HepG2 (cell line): ENCODE measurements around the gene DUS2. TPM values are rescaled to one million over a fixed set of nuclear protein-coding genes. Genes with fewer than 3 reads are reported as not detected.
A peak's percentile ranks its signal among the peaks of the same experiment; 100 is the strongest.

Experiments used
- ARHGAP35 ChIP-seq: sonication (generic); formaldehyde crosslinking; IDR thresholded peaks from 2 replicates; pipeline ENCODE4 v1.9.0; 2022; ENCODE audit warnings: mild to moderate bottlenecking, inconsistent platforms, moderate library complexity, missing genetic modification reagents, borderline replicate concordance
- ATF2 ChIP-seq: sonication (generic); formaldehyde crosslinking; IDR thresholded peaks from 2 replicates; pipeline ENCODE4 v1.4.0; 2020; ENCODE audit warnings: missing genetic modification reagents
- ETV6 ChIP-seq: sonication (generic); formaldehyde crosslinking; conservative IDR thresholded peaks from 2 replicates; pipeline ENCODE4 v1.4.0; 2020; ENCODE audit warnings: missing genetic modification reagents
- EZH2 ChIP-seq: conservative IDR thresholded peaks from 2 replicates; pipeline ENCODE4 v1.6.1; 2012; ENCODE audit warnings: mild to moderate bottlenecking, low read depth, low read length, moderate library complexity
- KDM5B ChIP-seq: sonication (generic); formaldehyde crosslinking; IDR thresholded peaks from 2 replicates; pipeline ENCODE4 v1.4.0; 2020; ENCODE audit warnings: missing genetic modification reagents, mild to moderate bottlenecking, borderline replicate concordance
- SALL1 ChIP-seq: sonication (generic); formaldehyde crosslinking; IDR thresholded peaks from 2 replicates; pipeline ENCODE4 v1.8.0; 2022; ENCODE audit warnings: mild to moderate bottlenecking, missing genetic modification reagents
- ZBTB39 ChIP-seq: sonication (generic); formaldehyde crosslinking; IDR thresholded peaks from 2 replicates; pipeline ENCODE4 v1.5.0; 2020; ENCODE audit warnings: missing genetic modification reagents
- ZNF512B ChIP-seq: sonication (generic); formaldehyde crosslinking; IDR thresholded peaks from 2 replicates; pipeline ENCODE4 v1.5.1; 2020; ENCODE audit warnings: missing genetic modification reagents, mild to moderate bottlenecking, borderline replicate concordance
- ZNF687 ChIP-seq: sonication (generic); formaldehyde crosslinking; IDR thresholded peaks from 2 replicates; pipeline ENCODE4 v1.5.1; 2020; ENCODE audit warnings: mild to moderate bottlenecking, missing genetic modification reagents, moderate library complexity
- ZNF75D ChIP-seq: sonication (generic); formaldehyde crosslinking; IDR thresholded peaks from 2 replicates; pipeline ENCODE4 v1.8.1; 2023; ENCODE audit warnings: missing genetic modification reagents, mild to moderate bottlenecking, borderline replicate concordance
- ZXDC ChIP-seq: sonication (generic); formaldehyde crosslinking; IDR thresholded peaks from 2 replicates; pipeline ENCODE4 v1.5.0; 2020; ENCODE audit warnings: mild to moderate bottlenecking, missing genetic modification reagents
- polyA plus RNA-seq, 8 experiments: library from polyadenylated mRNA; depleted of rRNA in 3 of 8; stranded (reverse) in 7 of 8; unstranded in 1 of 8; fragments of >200 nt; fragmentation: Illumina TruSeq in 4 of 8; extraction: Trizol in 4 of 8; gene quantifications; 2 replicates each; pipeline versions ENCODE4 v1.2.1 to v1.2.3, GENCODE V29; 2011 to 2016; ENCODE audit warnings: low read depth in 4 of 8, missing spikeins in 1 of 8, mixed read lengths in 1 of 8; ENCODE audit not compliant: insufficient read depth in 1 of 8
- total RNA-seq, 5 experiments: library from RNA; depleted of rRNA; stranded (reverse); fragments of >200 nt; fragmentation: Illumina TruSeq; extraction: Trizol; gene quantifications; 2 replicates each; pipeline ENCODE4 v1.2.3, GENCODE V29; 2016; ENCODE audit warnings: low read depth in 1 of 5

The DUS2 gene
- total and polyA plus RNA-seq, 2 of the 13 experiments (the other 11 are each of a cell fraction or from before 2014, with no cell fraction given) = 17.8 to 25.1 TPM

GRCh38 chr16:67993207-67994039 is 29.7 kb upstream of the DUS2 start (continued):
- TF ChIP-seq KDM5B (peak; percentile 76; the same call in 1 of the 2 replicates), ZBTB39 (peak; percentile 42; the same call in 1 of the 2 replicates), ZNF512B (peak; percentile 44; the same call in 1 of the 2 replicates), ZXDC (peak; percentile 24; the same call in 1 of the 2 replicates), EZH2 (no peak), ETV6 (CRISPR knock-in tag) (peak; percentile 83; the same call in 1 of the 2 replicates), ZNF75D (no peak), ATF2 (CRISPR knock-in tag) (peak; percentile 77; the same call in 1 of the 2 replicates), ZNF687 (CRISPR knock-in tag) (peak; percentile 96), ARHGAP35 (CRISPR knock-in tag) (no peak), SALL1 (CRISPR knock-in tag) (peak; percentile 72; the same call in 1 of the 2 replicates)
